Gastrocnemius medialis (tissue), 4 donors: ENCODE measurements around the gene TSPY8.
"Not testable (repeated sequence)": the region's sequence is repeated elsewhere in the genome, so short reads cannot be mapped to it uniquely, and the experiment has no call there.

Experiments used
- CTCF ChIP-seq, 5 experiments: fragments of 450-650 bp in 3 of 5; fragments of 200-600 bp in 2 of 5; sonication (generic) in 2 of 5; IDR thresholded peaks in 4 of 5; conservative IDR thresholded peaks in 1 of 5; 1 replicate in 4 of 5; 2 replicates in 1 of 5; pipeline ENCODE4 v1.5.1; 2016 to 2019; ENCODE audit warnings: antibody characterized with exemption in 5 of 5, mild to moderate bottlenecking in 3 of 5, moderate library complexity in 3 of 5
- POLR2A ChIP-seq, 2 donors: fragments of 450-650 bp; IDR thresholded peaks; one replicate each; pipeline ENCODE4 v1.6.1; 2017; ENCODE audit warnings: antibody characterized with exemption in 2 of 2, mild to moderate bottlenecking in 2 of 2, moderate library complexity in 2 of 2

GRCh38 chrY:9398121-9398520, 40.5 kb downstream of the TSPY8 start, which contains the start of gene TSPY3:
- not testable (repeated sequence) for TF ChIP-seq CTCF (IDR thresholded peaks at IDR 0.05 in 4 of 5, conservative IDR thresholded peaks at IDR 0.05 in 1 of 5); POLR2A (IDR thresholded peaks at IDR 0.05)
